Ishikawa (cell line): Measurements from ENCODE around the gene RASD1.

Source experiments
- CEBPB ChIP-seq: IDR thresholded peaks from 2 replicates; pipeline ENCODE4 v1.6.1; 2012
- CREB1 ChIP-seq: IDR thresholded peaks from 2 replicates; pipeline ENCODE4 v1.6.1; 2012; ENCODE audit warnings: low read depth
- EGR1 ChIP-seq: IDR thresholded peaks from 2 replicates; pipeline ENCODE4 v1.6.1; 2012
- EP300 ChIP-seq: IDR thresholded peaks from 2 replicates; pipeline ENCODE4 v1.6.1; 2012; ENCODE audit warnings: borderline replicate concordance
- FOXM1 ChIP-seq: IDR thresholded peaks from 2 replicates; pipeline ENCODE4 v1.6.1; 2012; ENCODE audit warnings: low read depth, borderline replicate concordance
- NFIC ChIP-seq: IDR thresholded peaks from 2 replicates; pipeline ENCODE4 v1.6.1; 2012
- RAD21 ChIP-seq: IDR thresholded peaks from 2 replicates; pipeline ENCODE4 v1.6.1; 2012; ENCODE audit warnings: low read depth
- TAF1 ChIP-seq: IDR thresholded peaks from 2 replicates; pipeline ENCODE4 v1.6.1; 2012; ENCODE audit warnings: low read depth, mild to moderate bottlenecking
- TCF12 ChIP-seq: IDR thresholded peaks from 2 replicates; pipeline ENCODE4 v1.6.1; 2012; ENCODE audit warnings: low read depth
- TEAD4 ChIP-seq: IDR thresholded peaks from 2 replicates; pipeline ENCODE4 v1.6.1; 2012
- YY1 ChIP-seq: IDR thresholded peaks from 2 replicates; pipeline ENCODE4 v1.6.1; 2012; ENCODE audit warnings: low read depth
- ZBTB7A ChIP-seq: IDR thresholded peaks from 2 replicates; pipeline ENCODE4 v1.6.1; 2012; ENCODE audit warnings: low read depth
- TF ChIP-seq, protein P1 (sequence below): IDR thresholded peaks from 2 replicates; pipeline ENCODE4 v1.6.1; 2012
- TF ChIP-seq, protein P2 (sequence below): IDR thresholded peaks from 2 replicates; pipeline ENCODE4 v1.6.1; 2012; ENCODE audit warnings: low read depth, mild to moderate bottlenecking
- TF ChIP-seq, protein P3 (sequence below): IDR thresholded peaks from 2 replicates; pipeline ENCODE4 v1.6.1; 2012

Gene RASD1

DNA sequence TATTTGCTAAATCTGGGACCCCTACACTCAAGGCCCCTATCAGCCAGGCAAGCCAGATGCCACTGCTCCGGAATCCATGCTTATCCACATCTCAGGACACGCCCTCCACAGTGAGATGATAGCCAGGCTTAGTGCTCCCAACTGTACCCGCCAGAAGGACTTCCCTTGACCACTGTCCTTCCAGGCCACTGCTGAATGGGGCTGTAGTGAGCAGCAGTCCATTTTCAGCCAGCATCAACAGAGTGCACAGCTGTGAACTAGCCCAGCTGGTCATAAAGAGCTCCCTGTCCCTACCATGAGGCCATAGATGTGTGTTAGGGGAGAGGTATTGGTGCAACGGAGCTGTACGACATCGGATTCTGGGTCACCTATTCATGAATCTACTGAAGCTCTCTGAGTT lies 32.4 kb downstream of the RASD1 start:
- TF ChIP-seq TCF12, result no peak
- no peak for TF ChIP-seq NFIC
- TF ChIP-seq, protein P1, sequence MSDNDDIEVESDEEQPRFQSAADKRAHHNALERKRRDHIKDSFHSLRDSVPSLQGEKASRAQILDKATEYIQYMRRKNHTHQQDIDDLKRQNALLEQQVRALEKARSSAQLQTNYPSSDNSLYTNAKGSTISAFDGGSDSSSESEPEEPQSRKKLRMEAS, result no peak
- TF ChIP-seq, protein P2, sequence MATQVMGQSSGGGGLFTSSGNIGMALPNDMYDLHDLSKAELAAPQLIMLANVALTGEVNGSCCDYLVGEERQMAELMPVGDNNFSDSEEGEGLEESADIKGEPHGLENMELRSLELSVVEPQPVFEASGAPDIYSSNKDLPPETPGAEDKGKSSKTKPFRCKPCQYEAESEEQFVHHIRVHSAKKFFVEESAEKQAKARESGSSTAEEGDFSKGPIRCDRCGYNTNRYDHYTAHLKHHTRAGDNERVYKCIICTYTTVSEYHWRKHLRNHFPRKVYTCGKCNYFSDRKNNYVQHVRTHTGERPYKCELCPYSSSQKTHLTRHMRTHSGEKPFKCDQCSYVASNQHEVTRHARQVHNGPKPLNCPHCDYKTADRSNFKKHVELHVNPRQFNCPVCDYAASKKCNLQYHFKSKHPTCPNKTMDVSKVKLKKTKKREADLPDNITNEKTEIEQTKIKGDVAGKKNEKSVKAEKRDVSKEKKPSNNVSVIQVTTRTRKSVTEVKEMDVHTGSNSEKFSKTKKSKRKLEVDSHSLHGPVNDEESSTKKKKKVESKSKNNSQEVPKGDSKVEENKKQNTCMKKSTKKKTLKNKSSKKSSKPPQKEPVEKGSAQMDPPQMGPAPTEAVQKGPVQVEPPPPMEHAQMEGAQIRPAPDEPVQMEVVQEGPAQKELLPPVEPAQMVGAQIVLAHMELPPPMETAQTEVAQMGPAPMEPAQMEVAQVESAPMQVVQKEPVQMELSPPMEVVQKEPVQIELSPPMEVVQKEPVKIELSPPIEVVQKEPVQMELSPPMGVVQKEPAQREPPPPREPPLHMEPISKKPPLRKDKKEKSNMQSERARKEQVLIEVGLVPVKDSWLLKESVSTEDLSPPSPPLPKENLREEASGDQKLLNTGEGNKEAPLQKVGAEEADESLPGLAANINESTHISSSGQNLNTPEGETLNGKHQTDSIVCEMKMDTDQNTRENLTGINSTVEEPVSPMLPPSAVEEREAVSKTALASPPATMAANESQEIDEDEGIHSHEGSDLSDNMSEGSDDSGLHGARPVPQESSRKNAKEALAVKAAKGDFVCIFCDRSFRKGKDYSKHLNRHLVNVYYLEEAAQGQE, result no peak
- TF ChIP-seq TAF1, result no peak

DNA sequence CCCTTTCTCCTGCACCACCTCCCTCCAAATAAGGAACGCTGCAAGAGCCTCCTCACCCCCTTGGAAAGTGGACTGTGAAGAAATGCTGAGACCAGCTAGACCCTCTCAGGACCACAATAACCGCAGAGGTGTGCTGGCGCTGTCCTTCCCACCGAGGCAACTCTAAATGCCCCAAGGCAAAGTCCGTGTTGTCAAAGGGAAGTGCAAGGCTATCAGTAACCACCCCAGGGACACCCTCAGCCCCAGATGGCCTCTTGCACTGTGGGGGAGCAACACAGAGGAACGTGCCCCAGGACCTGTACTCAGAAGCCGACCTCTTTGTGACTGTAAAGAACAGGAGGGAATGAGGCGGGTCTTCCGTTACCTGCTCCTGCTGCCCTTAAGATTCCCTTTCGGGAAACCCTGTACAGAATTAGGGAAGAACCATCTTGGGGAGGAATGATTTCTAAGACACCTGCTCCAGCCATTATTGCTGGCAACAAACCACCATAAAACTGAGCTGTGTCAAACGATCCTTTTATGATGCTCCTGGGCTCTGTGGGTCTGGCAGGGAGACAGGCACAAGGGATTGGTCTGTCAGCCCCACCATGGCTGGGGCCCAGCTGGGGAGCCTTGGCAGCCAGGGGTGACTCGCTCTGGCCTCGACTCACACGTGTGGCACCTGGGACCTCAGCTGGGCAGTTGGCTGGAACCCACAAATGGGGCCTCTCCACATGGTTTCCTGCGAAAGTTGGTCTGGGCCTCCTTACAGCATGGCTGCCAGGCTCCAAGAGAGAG lies 34.0 kb downstream of the RASD1 start:
- TF ChIP-seq, protein P3, sequence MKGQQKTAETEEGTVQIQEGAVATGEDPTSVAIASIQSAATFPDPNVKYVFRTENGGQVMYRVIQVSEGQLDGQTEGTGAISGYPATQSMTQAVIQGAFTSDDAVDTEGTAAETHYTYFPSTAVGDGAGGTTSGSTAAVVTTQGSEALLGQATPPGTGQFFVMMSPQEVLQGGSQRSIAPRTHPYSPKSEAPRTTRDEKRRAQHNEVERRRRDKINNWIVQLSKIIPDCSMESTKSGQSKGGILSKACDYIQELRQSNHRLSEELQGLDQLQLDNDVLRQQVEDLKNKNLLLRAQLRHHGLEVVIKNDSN, result no peak
- no peak for TF ChIP-seq TAF1

DNA sequence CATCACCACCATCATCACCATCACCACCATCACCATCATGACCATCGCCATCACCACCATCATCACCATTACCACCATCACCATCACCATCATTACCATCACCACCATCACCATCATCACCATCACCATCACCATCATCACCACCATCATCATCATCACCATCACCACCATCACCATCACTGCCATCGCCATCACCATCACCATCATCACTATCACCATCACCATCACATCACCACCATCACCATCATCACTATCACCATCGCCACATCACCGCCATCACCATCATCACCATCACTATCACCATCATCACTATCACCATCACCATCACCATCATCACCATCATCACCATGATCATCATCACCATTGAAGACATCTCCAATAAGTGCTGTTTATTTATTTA lies 36.2 kb downstream of the RASD1 start:
- TF ChIP-seq EGR1 (no peak), TCF12 (no peak), ZBTB7A (no peak), YY1 (no peak), RAD21 (no peak), CREB1 (no peak), TEAD4 (no peak), NFIC (no peak), FOXM1 (no peak), TAF1 (no peak), CEBPB (no peak), EP300 (no peak)
- TF ChIP-seq, protein P1, result no peak
- TF ChIP-seq, protein P3, result no peak
- TF ChIP-seq, protein P2, result no peak

DNA sequence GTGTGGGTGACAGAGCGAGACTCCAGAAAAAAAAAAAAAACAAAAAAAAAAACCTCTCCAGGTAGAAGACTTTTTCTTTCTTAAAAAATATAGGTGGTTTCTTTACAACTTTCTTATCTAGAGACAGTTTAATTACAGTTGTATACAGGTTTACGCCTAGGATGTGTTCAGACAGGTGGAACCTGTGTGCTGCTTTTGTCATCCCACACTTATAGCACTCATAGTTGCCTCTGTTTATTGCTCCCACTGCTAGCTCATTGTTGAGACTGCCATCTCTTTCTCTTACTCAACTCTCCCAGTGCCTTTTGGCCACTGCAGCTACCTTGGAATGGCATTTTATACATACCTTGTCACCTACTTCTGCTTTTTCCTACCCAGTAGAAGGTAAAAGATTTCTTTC lies 38.5 kb downstream of the RASD1 start:
- TF ChIP-seq TCF12 (no peak), CREB1 (no peak), TAF1 (no peak), EP300 (no peak), CEBPB (no peak), ZBTB7A (no peak), NFIC (no peak), EGR1 (no peak), RAD21 (no peak), FOXM1 (no peak), TEAD4 (no peak), YY1 (no peak)
- TF ChIP-seq, protein P2, result no peak
- TF ChIP-seq, protein P3, result no peak
- TF ChIP-seq, protein P1, result no peak
